Stimulated activated CD8-positive, alpha-beta memory T cell treated with anti-CD3 and anti-CD28 coated beads, Interleukin-4, amount 100 ng/mL, for 24 hours (primary cell): Measurements from ENCODE around the gene C1orf159.

Experiments
- DNase-seq: peaks from one replicate; pipeline ENCODE4 v3.0.0-alpha.2; 2020; ENCODE audit warnings: low read depth

Gene C1orf159

GRCh38 chr1:1038694-1039093 is 77.2 kb downstream of the C1orf159 start:
- DNase-seq, result no peak

DNA sequence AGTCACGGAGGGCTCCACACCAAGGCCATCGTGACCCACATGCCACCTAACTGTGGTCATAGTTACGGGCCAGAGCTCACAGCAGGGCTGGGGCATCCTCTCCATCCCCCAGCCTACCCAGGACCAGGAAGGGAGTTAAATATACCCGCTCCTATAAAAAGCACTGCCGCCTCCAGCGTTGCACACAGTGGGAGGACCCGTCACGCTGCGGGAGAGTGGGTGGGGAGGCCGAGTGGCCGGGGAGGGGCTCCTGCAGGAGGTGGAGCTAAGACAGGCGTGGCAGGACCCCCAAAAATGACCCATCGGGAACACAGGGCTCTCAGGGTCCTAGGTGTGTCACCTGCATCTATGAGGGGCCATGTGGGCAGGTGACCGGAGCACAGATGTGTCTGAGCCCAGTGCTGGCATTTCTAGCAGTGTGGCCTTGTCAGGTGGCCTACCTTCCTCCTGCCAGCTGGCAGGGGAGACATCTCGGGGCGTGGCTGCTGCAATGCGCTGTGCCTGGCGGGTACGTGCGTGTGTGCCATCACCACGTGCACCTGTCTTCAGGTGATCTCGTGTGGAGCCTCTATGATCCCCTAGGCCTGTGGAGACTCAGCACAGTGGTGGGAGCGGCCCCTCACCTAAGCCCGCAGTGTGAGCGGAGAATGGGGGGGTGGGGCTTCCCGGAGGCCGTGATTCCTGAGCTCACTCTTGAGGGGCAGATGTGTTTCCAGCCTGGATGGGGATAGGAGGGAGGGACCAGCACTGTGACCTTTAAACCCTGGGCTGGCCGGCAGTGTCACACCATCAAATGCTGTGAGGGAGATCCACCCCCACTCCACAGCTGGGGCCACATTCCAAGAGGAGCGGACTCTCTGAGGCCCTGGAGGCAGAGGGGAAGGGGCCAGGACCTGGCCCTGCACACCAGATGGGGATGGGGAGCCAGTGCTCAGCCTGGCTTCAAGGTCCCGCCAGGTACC is 78.2 kb downstream of the C1orf159 start:
- no peak for DNase-seq

DNA sequence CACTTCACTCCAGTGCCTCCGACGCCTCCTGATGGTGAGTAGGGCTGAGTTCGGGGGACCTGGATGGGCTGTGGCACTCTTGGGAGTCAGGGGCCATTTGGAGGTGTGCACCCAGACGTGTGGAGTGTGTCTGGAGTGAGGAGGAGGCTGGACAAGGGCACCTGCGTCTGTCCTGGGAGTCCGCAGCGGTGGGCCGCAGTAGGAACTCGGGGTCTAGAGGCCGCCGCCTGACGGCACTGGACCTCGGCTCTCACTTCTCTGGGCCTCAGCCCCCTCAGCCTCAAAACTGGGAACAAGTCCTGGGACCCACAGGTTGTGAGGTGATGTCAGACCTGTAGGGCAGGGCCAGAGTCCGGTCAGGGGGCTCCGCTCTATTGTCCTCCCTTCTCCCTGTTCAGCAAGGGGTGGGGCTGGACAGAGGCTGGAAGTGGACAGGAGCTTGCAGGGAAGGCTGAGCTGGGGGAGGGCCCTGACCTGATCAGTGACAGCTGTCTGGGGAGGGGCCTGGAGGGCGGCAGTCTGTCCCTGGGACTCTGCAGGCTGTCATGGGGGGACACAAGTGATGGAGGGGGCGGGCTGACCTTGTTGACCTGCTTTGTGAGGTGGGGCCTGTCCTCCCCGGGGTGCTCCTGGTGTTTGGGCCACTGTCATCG is 80.5 kb downstream of the C1orf159 start:
- DNase-seq, result no peak

DNA sequence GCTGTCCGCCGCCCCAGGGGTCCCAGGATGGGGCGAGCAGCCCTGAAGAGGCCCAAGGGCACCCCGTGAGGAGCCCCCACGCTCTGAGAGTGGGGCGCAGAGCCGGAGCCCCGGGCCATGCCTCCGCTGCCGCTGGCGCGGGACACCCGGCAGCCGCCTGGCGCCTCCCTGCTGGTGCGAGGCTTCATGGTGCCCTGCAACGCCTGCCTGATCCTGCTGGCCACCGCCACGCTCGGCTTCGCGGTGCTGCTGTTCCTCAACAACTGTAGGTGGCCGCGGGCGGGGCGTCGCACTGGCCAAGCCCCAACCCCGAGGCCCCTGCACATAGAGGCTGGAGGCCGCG is 81.5 kb downstream of the C1orf159 start:
- no peak for DNase-seq

GRCh38 chr1:1033731-1034438 is 82.0 kb downstream of the C1orf159 start:
- no peak for DNase-seq

DNA sequence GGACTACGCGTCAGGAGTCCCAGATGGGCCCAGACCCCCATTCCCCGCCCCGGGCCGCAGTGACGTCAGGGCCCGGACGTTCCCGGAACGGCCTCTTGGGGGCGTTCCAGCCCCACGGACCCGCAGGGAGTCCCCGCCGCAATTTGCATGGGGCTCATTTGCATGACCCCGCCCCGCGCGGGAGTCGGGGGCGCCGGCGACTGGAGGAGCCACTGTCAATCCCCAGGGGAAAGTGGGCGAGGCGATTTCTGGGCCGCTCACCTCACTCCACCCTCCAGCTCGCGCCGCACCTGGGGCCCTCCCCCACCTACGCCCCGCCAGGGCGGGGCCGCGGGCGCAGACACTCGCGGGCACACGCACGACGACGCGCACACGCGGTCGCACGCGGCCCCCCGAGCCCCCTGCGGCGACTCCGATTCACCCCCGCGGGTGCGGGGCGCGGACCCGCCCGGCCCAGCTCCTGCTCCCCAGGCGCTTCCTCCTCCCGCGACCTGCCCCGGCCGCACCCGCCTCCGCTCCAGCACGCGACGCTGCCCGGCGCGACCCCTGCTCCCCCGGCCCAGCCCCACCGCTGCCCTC is 82.8 kb downstream of the C1orf159 start:
- DNase-seq, result peak; percentile 86

GRCh38 chr1:1032424-1032823 is 83.5 kb downstream of the C1orf159 start:
- no peak for DNase-seq
